CD4-positive, alpha-beta T cell treated with Interleukin-4 for 4 hours (primary cell): ENCODE measurements around the gene MARVELD3.
"Not testable (repeated sequence)": the region's sequence is repeated elsewhere in the genome, so short reads cannot be mapped to it uniquely, and the experiment has no call there.

Experiments used
- DNase-seq: peaks from one replicate; pipeline ENCODE4 v3.0.0-alpha.2; 2020

The MARVELD3 gene

GRCh38 chr16:71672803-71673581, 47.0 kb downstream of the MARVELD3 start:
- DNase-seq: no peak

GRCh38 chr16:71673582-71673973, 47.6 kb downstream of the MARVELD3 start:
- no peak for DNase-seq

GRCh38 chr16:71674229-71674628, 48.2 kb downstream of the MARVELD3 start:
- DNase-seq: no peak

GRCh38 chr16:71675380-71675779, 49.4 kb downstream of the MARVELD3 start:
- no peak for DNase-seq

GRCh38 chr16:71676236-71676635, 50.3 kb downstream of the MARVELD3 start:
- DNase-seq: no peak

GRCh38 chr16:71681360-71681759, 55.4 kb downstream of the MARVELD3 start:
- DNase-seq: no peak

GRCh38 chr16:71684280-71684679, 58.3 kb downstream of the MARVELD3 start:
- DNase-seq: not testable (repeated sequence)
